H1 (cell line): ENCODE results near the gene TCEANC2. TPM values are rescaled to one million over a fixed set of nuclear protein-coding genes. Genes with fewer than 3 reads are reported as not detected.

Source experiments
- CTCF ChIA-PET: fragments of 300-600 bp; sonication (Branson Sonifier 250); formaldehyde crosslinking; loops from one replicate; lab custom pipeline; 2021; ENCODE audit not compliant: partially characterized antibody; lab: Charles Lee
- POLR2A ChIA-PET: fragments of 300-600 bp; sonication (Branson Sonifier 250); formaldehyde crosslinking; loops from one replicate; lab custom pipeline; 2021; ENCODE audit warnings: inconsistent platforms; ENCODE audit not compliant: partially characterized antibody; lab: Charles Lee
- DNase-seq, 2 experiments: peaks; one replicate each; pipeline versions ENCODE4 v3.0.0 to v3.0.0-alpha.2; 2010 to 2022; ENCODE audit warnings: low spot score in 2 of 2, low read depth in 1 of 2, mixed read lengths in 1 of 2
- FAIRE-seq: peaks from 2 replicates; lab custom pipeline; 2011; peaks lifted over from hg19 to GRCh38; lab: Jason Lieb, UNC
- H2AFZ ChIP-seq: 2 replicates; pipeline ENCODE4 v1.8.1; 2012; ENCODE audit warnings: low read length, inconsistent platforms
- H2AK5ac ChIP-seq: 2 replicates; pipeline ENCODE4 v1.6.1; 2013; ENCODE audit warnings: low read depth, low read length
- H2BK120ac ChIP-seq: replicated peaks from 2 replicates; pipeline ENCODE3; 2013; ENCODE audit warnings: low read depth, low read length, inconsistent platforms
- H2BK12ac ChIP-seq: 2 replicates; pipeline ENCODE4 v1.6.1; 2013; ENCODE audit warnings: low read depth, low read length
- H2BK15ac ChIP-seq: 2 replicates; pipeline ENCODE4 v1.6.1; 2013; ENCODE audit warnings: low read length
- H2BK20ac ChIP-seq: 2 replicates; pipeline ENCODE4 v1.6.1; 2013; ENCODE audit warnings: low read length
- H2BK5ac ChIP-seq: 2 replicates; pipeline ENCODE4 v1.6.1; 2013; ENCODE audit warnings: low read depth, low read length
- H3K14ac ChIP-seq: 2 replicates; pipeline ENCODE4 v1.6.1; 2013; ENCODE audit warnings: inconsistent platforms; ENCODE audit not compliant: insufficient read length
- H3K18ac ChIP-seq: 2 replicates; pipeline ENCODE4 v1.6.1; 2013; ENCODE audit warnings: low read length; ENCODE audit errors: extremely low read depth
- H3K23ac ChIP-seq: 2 replicates; pipeline ENCODE4 v1.6.1; 2013; ENCODE audit warnings: inconsistent platforms; ENCODE audit not compliant: insufficient read length
- H3K23me2 ChIP-seq: 2 replicates; pipeline ENCODE4 v1.6.1; 2013; ENCODE audit warnings: low read depth, low read length
- H3K27ac ChIP-seq: 2 replicates; pipeline ENCODE4 v1.6.1; 2011; ENCODE audit warnings: low read depth, low read length, inconsistent platforms
- H3K27me3 ChIP-seq, 4 experiments: replicated peaks in 1 of 4; 1 replicate in 1 of 4; 2 replicates in 3 of 4; pipeline versions ENCODE4 v1.6.1 to v1.8.1; 2011 to 2013; ENCODE audit warnings: low read length in 3 of 4, mild to moderate bottlenecking in 3 of 4, inconsistent platforms in 2 of 4, mixed read lengths in 2 of 4, moderate library complexity in 1 of 4; ENCODE audit not compliant: control insufficient read depth in 3 of 4, insufficient read depth in 3 of 4; ENCODE audit errors: extremely low read depth in 1 of 4
- H3K36me3 ChIP-seq, 4 experiments: 2 replicates each; pipeline versions ENCODE4 v1.6.1 to v1.8.1; 2011 to 2013; ENCODE audit warnings: mild to moderate bottlenecking in 4 of 4, low read length in 3 of 4, moderate library complexity in 2 of 4, control low read depth in 1 of 4, inconsistent platforms in 1 of 4; ENCODE audit not compliant: insufficient read depth in 4 of 4, control insufficient read depth in 2 of 4
- H3K4ac ChIP-seq: replicated peaks from 2 replicates; pipeline ENCODE3; 2013; ENCODE audit warnings: low read length, low read depth, mixed read lengths, inconsistent platforms; ENCODE audit not compliant: insufficient read length
- H3K4me1 ChIP-seq, 4 experiments: replicated peaks in 1 of 4; 1 replicate in 1 of 4; 2 replicates in 3 of 4; pipeline versions ENCODE4 v1.6.1 to v1.8.1; 2011 to 2013; ENCODE audit warnings: low read length in 3 of 4, inconsistent platforms in 2 of 4, mixed read lengths in 1 of 4; ENCODE audit not compliant: insufficient read depth in 4 of 4, control insufficient read depth in 3 of 4
- H3K4me2 ChIP-seq, 2 experiments: 2 replicates each; pipeline versions ENCODE4 v1.6.1 to v1.8.1; 2011 to 2013; ENCODE audit warnings: low read depth in 2 of 2, low read length in 2 of 2, control low read depth in 1 of 2, inconsistent platforms in 1 of 2, mild to moderate bottlenecking in 1 of 2; ENCODE audit not compliant: insufficient read depth in 1 of 2
- H3K4me3 ChIP-seq, 4 experiments: fragments of 200-600, 300-600 bp in 1 of 4; sonication (generic), shearing (Covaris generic), sonication (Bioruptor Twin) in 1 of 4; 2 replicates each; pipeline versions ENCODE4 v1.5.1 to v1.8.1; 2011 to 2016; ENCODE audit warnings: low read length in 4 of 4, low read depth in 3 of 4, control low read depth in 2 of 4, inconsistent platforms in 2 of 4, mild to moderate bottlenecking in 2 of 4, mixed read lengths in 1 of 4, moderate library complexity in 1 of 4; ENCODE audit not compliant: insufficient read depth in 2 of 4; ENCODE audit errors: extremely low read depth in 1 of 4
- H3K56ac ChIP-seq: replicated peaks from 2 replicates; pipeline ENCODE3; 2013; ENCODE audit warnings: low read depth, mild to moderate bottlenecking, mixed read lengths, low read length, inconsistent platforms; ENCODE audit not compliant: insufficient read length
- H3K79me1 ChIP-seq: 2 replicates; pipeline ENCODE4 v1.6.1; 2013; ENCODE audit warnings: low read depth, low read length, control low read depth
- H3K79me2 ChIP-seq, 2 experiments: 2 replicates each; pipeline versions ENCODE4 v1.6.1 to v1.8.1; 2012 to 2013; ENCODE audit warnings: low read length in 2 of 2, mild to moderate bottlenecking in 2 of 2, inconsistent platforms in 1 of 2; ENCODE audit not compliant: insufficient read depth in 2 of 2, control insufficient read depth in 1 of 2
- H3K9ac ChIP-seq, 4 experiments: replicated peaks in 1 of 4; 1 replicate in 1 of 4; 2 replicates in 3 of 4; pipeline versions ENCODE4 v1.6.1 to v1.8.1; 2011 to 2013; ENCODE audit warnings: low read depth in 3 of 4, low read length in 3 of 4, control low read depth in 2 of 4, mild to moderate bottlenecking in 2 of 4, moderate library complexity in 2 of 4, inconsistent platforms in 1 of 4; ENCODE audit errors: extremely low read depth in 1 of 4
- H3K9me3 ChIP-seq, 2 experiments: 2 replicates each; pipeline versions ENCODE4 v1.6.1 to v1.8.1; 2012 to 2013; ENCODE audit warnings: mild to moderate bottlenecking in 2 of 2, moderate library complexity in 2 of 2, control low read depth in 1 of 2, inconsistent platforms in 1 of 2, low read depth in 1 of 2, low read length in 1 of 2, mixed read lengths in 1 of 2; ENCODE audit not compliant: insufficient read depth in 2 of 2
- H4K20me1 ChIP-seq, 2 experiments: replicated peaks in 1 of 2; 2 replicates each; pipeline versions ENCODE3 to v1.8.1; 2011 to 2013; ENCODE audit warnings: inconsistent platforms in 2 of 2, low read length in 2 of 2, mild to moderate bottlenecking in 1 of 2; ENCODE audit not compliant: insufficient read depth in 2 of 2, control insufficient read depth in 1 of 2
- H4K5ac ChIP-seq: 2 replicates; pipeline ENCODE4 v1.6.1; 2013; ENCODE audit warnings: low read length, low read depth, mixed read lengths, inconsistent platforms; ENCODE audit not compliant: insufficient read length
- H4K8ac ChIP-seq: 2 replicates; pipeline ENCODE4 v1.8.0; 2013; ENCODE audit warnings: mild to moderate bottlenecking, moderate library complexity, low read length, inconsistent platforms; ENCODE audit not compliant: insufficient read depth; ENCODE audit errors: extremely low read depth
- H4K91ac ChIP-seq: replicated peaks from 2 replicates; pipeline ENCODE3; 2013; ENCODE audit warnings: low read length, mixed read lengths, inconsistent platforms; ENCODE audit not compliant: insufficient read length
- CBX5 ChIP-seq: fragments of 300-800, 300-1000 bp; sonication (generic); IDR thresholded peaks from 2 replicates; pipeline ENCODE4 v1.7.1; 2016; ENCODE audit warnings: antibody characterized with exemption, low read length, low read depth
- CHD2 ChIP-seq: IDR thresholded peaks from 2 replicates; pipeline ENCODE4 v1.6.1; 2012; ENCODE audit warnings: low read length, improper control_type of control experiment
- CTBP2 ChIP-seq: IDR thresholded peaks from 2 replicates; pipeline ENCODE4 v1.7.0; 2011; ENCODE audit warnings: borderline replicate concordance, mild to moderate bottlenecking, moderate library complexity, mixed read lengths, low read length; ENCODE audit not compliant: insufficient read depth, insufficient read length
- NANOG ChIP-seq: IDR thresholded peaks from 2 replicates; pipeline ENCODE4 v1.6.1; 2011; ENCODE audit warnings: low read length, low read depth, mild to moderate bottlenecking, inconsistent platforms; ENCODE audit not compliant: insufficient read depth, poor library complexity, severe bottlenecking
- PHF8 ChIP-seq: fragments of 200-600 bp; sonication (generic); conservative IDR thresholded peaks from 2 replicates; pipeline ENCODE4 v1.7.1; 2012; ENCODE audit warnings: low read depth, mild to moderate bottlenecking, inconsistent platforms, low read length, moderate library complexity
- POLR2AphosphoS5 ChIP-seq: IDR thresholded peaks from 2 replicates; pipeline ENCODE4 v1.6.1; 2011; ENCODE audit warnings: low read depth, low read length
- SP2 ChIP-seq: IDR thresholded peaks from 2 replicates; pipeline ENCODE4 v1.6.1; 2012; ENCODE audit warnings: mild to moderate bottlenecking, low read length, inconsistent platforms
- SUZ12 ChIP-seq: fragments of 200-600 bp; sonication (generic); IDR thresholded peaks from 2 replicates; pipeline ENCODE4 v1.6.1; 2012; ENCODE audit warnings: mild to moderate bottlenecking, inconsistent platforms, low read length, moderate library complexity, mixed read lengths
- TAF7 ChIP-seq: optimal IDR thresholded peaks from 2 replicates; pipeline ENCODE3; 2011; ENCODE audit warnings: low read depth, mild to moderate bottlenecking, inconsistent platforms, low read length, moderate library complexity, borderline replicate concordance
- TBP ChIP-seq: IDR thresholded peaks from 2 replicates; pipeline ENCODE4 v1.6.1; 2011; ENCODE audit warnings: low read depth, low read length, improper control_type of control experiment
- TCF12 ChIP-seq: IDR thresholded peaks from 2 replicates; pipeline ENCODE4 v1.6.1; 2011; ENCODE audit warnings: low read depth, mild to moderate bottlenecking, low read length
- WGBS, 2 experiments: shearing (Covaris generic) in 1 of 2; methylation state at CpG; one replicate each; pipeline versions ENCODE4 v1.1.6 to v1.1.7; 2013 to 2015; ENCODE audit warnings: low lambda C conversion rate in 2 of 2, mixed read lengths in 2 of 2, inconsistent platforms in 1 of 2, low coverage in 1 of 2, missing lambda C conversion rate in 1 of 2; ENCODE audit not compliant: insufficient replicate concordance in 2 of 2, insufficient coverage in 1 of 2, insufficient read length in 1 of 2; ENCODE audit errors: extremely low coverage in 1 of 2, missing lambda C conversion rate in 1 of 2; 5-methylcytosine and 5-hydroxymethylcytosine counted together
- polyA plus RNA-seq, 7 experiments: library from polyadenylated mRNA; depleted of rRNA in 3 of 7; stranded (reverse) in 5 of 7; unstranded in 2 of 7; fragments of >200 nt in 5 of 7; fragments of 200-250 nt in 2 of 7; gene quantifications; 1 replicate in 5 of 7; 2 replicates in 1 of 7; 4 replicates in 1 of 7; pipeline versions ENCODE4 v1.2.1 to v1.2.3, GENCODE V29; 2011 to 2013; ENCODE audit warnings: missing spikeins in 2 of 7, mixed read lengths in 2 of 7
- total RNA-seq: library from RNA; stranded (reverse); fragmentation: NEBNext Ultra II Directional; extraction: Animal tissue kit (Norgen Biotek cat#: 25700); gene quantifications from 2 replicates; pipeline ENCODE4 v1.2.1, GENCODE V29; 2021

The TCEANC2 gene
- total and polyA plus RNA-seq, 2 of the 8 experiments (the other 6 are each of a cell fraction or from before 2014, with no cell fraction given) = 4.2 to 8.2 TPM

GRCh38 chr1:54112705-54113368 is 59.4 kb downstream of the TCEANC2 start:
- Histone ChIP-seq H3K27ac (no peak overlapping the region), H2BK120ac (no peak overlapping the region), H3K36me3 (no peaks in the 10 kb centered on the region), H3K79me2 (no peaks in the 10 kb centered on the region), H3K27me3 (no peaks in the 10 kb centered on the region; a peak in 1 of 7 replicates), H3K56ac (no peak overlapping the region), H2BK12ac (no peak overlapping the region), H2BK5ac (no peak overlapping the region), H2BK15ac (no peak overlapping the region), H3K23me2 (no peaks in the 10 kb centered on the region), H2AFZ (no peak overlapping the region), H3K4ac (no peak overlapping the region), H4K8ac (no peak overlapping the region), H3K4me2 (no peak overlapping the region), H2BK20ac (no peak overlapping the region), H2AK5ac (no peak overlapping the region), H3K18ac (no peak overlapping the region), H3K9ac (no peak overlapping the region), H3K4me1 (peaks cover 0 to 4% (median 0%) of the 10 kb centered on the region in 4 experiments; a peak in 1 of 7 replicates), H4K20me1 (no peaks in the 10 kb centered on the region), H3K14ac (no peak overlapping the region), H3K4me3 (no peak overlapping the region), H3K23ac (no peak overlapping the region), H4K5ac (no peak overlapping the region), H3K9me3 (no peaks in the 10 kb centered on the region), H3K79me1 (no peaks in the 10 kb centered on the region), H4K91ac (no peak overlapping the region)
- WGBS, 2 experiments = 90% methylated on average over 5 of the region's 5 CpGs; no CpG with 5 or more reads in 1 of the 2 experiments
- ChIA-PET POLR2A (interaction anchor here (0.6 kb wide), 1 partner anchor 194 kb away, joined by 3 read pairs; no protein-coding TSS in a partner anchor), CTCF (interaction anchor here (0.5 to 3.5 kb wide), 9 partner anchors 9 to 543 kb away, joined by 3 to 19 read pairs (median 4); no protein-coding TSS in a partner anchor)
- FAIRE-seq (no peak), DNase-seq (no peak)
- TF ChIP-seq CHD2 (no peak), TAF7 (no peak), SP2 (no peak), PHF8 (no peak), TCF12 (no peak), SUZ12 (no peak), TBP (no peak), CBX5 (no peak), NANOG (no peak), POLR2AphosphoS5 (no peak), CTBP2 (no peak)
